ENCODE measurements around the gene TAF5. TPM values are rescaled to one million over a fixed set of nuclear protein-coding genes. Genes with fewer than 3 reads are reported as not detected.

TAF5 gene
- total RNA-seq, 2 donors from 2014 or later: 10.0 to 21.8 TPM

Other genes with a start within 250 kb of the TAF5 start
- gene NT5C2, start 174.7 kb upstream of the TAF5 start, total RNA-seq: 10 to 100 TPM; 42.0 to 46.5 TPM
- not detected for gene RPEL1, start 122.1 kb upstream of the TAF5 start, total RNA-seq
- under 1 TPM in 1 of 2 donors, not detected in 1; 0.27 TPM for gene INA, start 90.8 kb upstream of the TAF5 start, total RNA-seq
- 10 to 100 TPM; 13.2 to 15.2 TPM for gene PCGF6, start 16.8 kb upstream of the TAF5 start, total RNA-seq
- gene ATP5MK, start 28.5 kb downstream of the TAF5 start, total RNA-seq: 100 to 1,000 TPM; 382 to 465 TPM
- 10 to 100 TPM; 49.6 to 62.2 TPM for gene PDCD11, start 28.6 kb downstream of the TAF5 start, total RNA-seq
- gene CALHM2, start 84.4 kb downstream of the TAF5 start, total RNA-seq: 10 to 100 TPM in 1 of 2 donors, 1 to 10 TPM in 1; 9.1 to 13.5 TPM
- not detected for gene CALHM1, start 90.9 kb downstream of the TAF5 start, total RNA-seq
- gene CALHM3, start 111.3 kb downstream of the TAF5 start, total RNA-seq: not detected
- 1 to 10 TPM in 1 of 2 donors, under 1 TPM in 1; 0.87 to 2.4 TPM for gene NEURL1, start 125.7 kb downstream of the TAF5 start, total RNA-seq

All from activated naive CD4-positive, alpha-beta T cell treated with anti-CD3 and anti-CD28 coated beads, Interleukin-2, amount 50 U/mL, for 72 hours (primary cell).